HEK293 (cell line): Measurements from ENCODE around the gene MRFAP1.

Source experiments
- ATF2 ChIP-seq: fragments of 450-650 bp; formaldehyde crosslinking; IDR thresholded peaks from 2 replicates; pipeline ENCODE4 v1.5.1; 2016; ENCODE audit warnings: missing biosample characterization, missing genetic modification characterization, low read depth
- BCL11A ChIP-seq: fragments of 450-650 bp; formaldehyde crosslinking; IDR thresholded peaks from 2 replicates; pipeline ENCODE4 v1.5.1; 2016; ENCODE audit warnings: low read depth, missing biosample characterization, missing genetic modification characterization
- CTCF ChIP-seq: fragments of 450-650 bp; formaldehyde crosslinking; IDR thresholded peaks from 2 replicates; pipeline ENCODE4 v1.5.1; 2016; ENCODE audit warnings: missing biosample characterization, missing genetic modification characterization
- IKZF3 ChIP-seq: fragments of 450-650 bp; IDR thresholded peaks from 2 replicates; pipeline ENCODE4 v1.5.0; 2018; ENCODE audit warnings: missing biosample characterization, mild to moderate bottlenecking, missing genetic modification characterization, moderate library complexity
- WT1 ChIP-seq: fragments of 450-650 bp; formaldehyde crosslinking; IDR thresholded peaks from 2 replicates; pipeline ENCODE4 v1.5.1; 2016; ENCODE audit warnings: missing biosample characterization, missing genetic modification characterization
- ZNF202 ChIP-seq: fragments of 450-650 bp; formaldehyde crosslinking; IDR thresholded peaks from 2 replicates; pipeline ENCODE4 v1.5.1; 2016; ENCODE audit warnings: missing biosample characterization, missing genetic modification characterization, borderline replicate concordance
- ZNF24 ChIP-seq: fragments of 450-650 bp; formaldehyde crosslinking; IDR thresholded peaks from 2 replicates; pipeline ENCODE4 v1.5.1; 2016; ENCODE audit warnings: missing biosample characterization, missing genetic modification characterization
- ZNF266 ChIP-seq: fragments of 450-650 bp; formaldehyde crosslinking; IDR thresholded peaks from 2 replicates; pipeline ENCODE4 v1.5.1; 2016; ENCODE audit warnings: missing biosample characterization, missing genetic modification characterization, low read depth
- ZNF549 ChIP-seq: fragments of 450-650 bp; IDR thresholded peaks from 2 replicates; pipeline ENCODE4 v1.5.1; 2018; ENCODE audit warnings: missing biosample characterization, missing genetic modification characterization, mild to moderate bottlenecking, inconsistent platforms, moderate library complexity
- ZNF670 ChIP-seq: fragments of 450-650 bp; formaldehyde crosslinking; IDR thresholded peaks from 2 replicates; pipeline ENCODE4 v1.5.1; 2016; ENCODE audit warnings: missing biosample characterization, missing genetic modification characterization, low read depth
- ZSCAN23 ChIP-seq: fragments of 450-650 bp; formaldehyde crosslinking; IDR thresholded peaks from 2 replicates; pipeline ENCODE4 v1.5.1; 2016; ENCODE audit warnings: missing biosample characterization, missing genetic modification characterization

GRCh38 chr4:6641164-6641970 is 882 bp downstream of the MRFAP1 start:
- TF ChIP-seq ZNF670 (tag by site-specific recombination) (no peak), CTCF (tag by site-specific recombination) (no peak), ZNF24 (tag by site-specific recombination) (no peak), ZNF549 (tag by site-specific recombination) (no peak), ATF2 (no peak), ZNF202 (no peak), ZNF266 (no peak), WT1 (no peak), ZSCAN23 (tag by site-specific recombination) (no peak), BCL11A (tag by site-specific recombination) (no peak), IKZF3 (tag by site-specific recombination) (no peak)
